Subcutaneous abdominal adipose tissue (tissue), 5 donors: ENCODE results near the gene GBGT1.

ENCODE experiments used
- H3K27ac ChIP-seq: one replicate; pipeline ENCODE4 v1.7.0; 2013; ENCODE audit warnings: low read depth, mild to moderate bottlenecking, inconsistent platforms, low read length, moderate library complexity
- H3K27me3 ChIP-seq, 5 donors: one replicate each; pipeline ENCODE4 v1.7.0; 2013; ENCODE audit warnings: low read length in 5 of 5, inconsistent platforms in 1 of 5; ENCODE audit not compliant: control insufficient read depth in 5 of 5, insufficient read depth in 4 of 5
- H3K36me3 ChIP-seq, 5 donors: one replicate each; pipeline ENCODE4 v1.7.0; 2013; ENCODE audit warnings: low read length in 5 of 5; ENCODE audit not compliant: control insufficient read depth in 5 of 5, insufficient read depth in 5 of 5
- H3K4me1 ChIP-seq, 5 donors: one replicate each; pipeline ENCODE4 v1.7.0; 2013; ENCODE audit warnings: low read length in 5 of 5, mild to moderate bottlenecking in 3 of 5, moderate library complexity in 1 of 5; ENCODE audit not compliant: control insufficient read depth in 5 of 5, insufficient read depth in 5 of 5
- H3K4me3 ChIP-seq, 5 donors: one replicate each; pipeline ENCODE4 v1.7.0; 2013; ENCODE audit warnings: low read length in 5 of 5, low read depth in 1 of 5
- H3K9ac ChIP-seq, 5 donors: one replicate each; pipeline ENCODE4 v1.7.0; 2013; ENCODE audit warnings: low read length in 5 of 5, mild to moderate bottlenecking in 4 of 5, moderate library complexity in 3 of 5
- H3K9me3 ChIP-seq, 5 donors: one replicate each; pipeline ENCODE4 v1.7.0; 2013; ENCODE audit warnings: low read length in 5 of 5; ENCODE audit not compliant: control insufficient read depth in 5 of 5
- donor health status: healthy.
- donor health status: healthy.
- donor health status: healthy.
- donor health status: healthy.
- donor health status: healthy.

GBGT1 gene

GRCh38 chr9:133146746-133147411, 16.8 kb downstream of the GBGT1 start:
- Histone ChIP-seq H3K36me3 (no peaks in the 10 kb centered on the region), H3K4me3 (no peak overlapping the region), H3K27me3 (no peaks in the 10 kb centered on the region), H3K9me3 (no peaks in the 10 kb centered on the region), H3K4me1 (peaks cover 11 to 55% (median 46%) of the 10 kb centered on the region in 5 donors), H3K9ac (no peak overlapping the region), H3K27ac (no peak overlapping the region)

GRCh38 chr9:133144904-133145851, 18.5 kb downstream of the GBGT1 start:
- Histone ChIP-seq H3K9me3 (no peaks in the 10 kb centered on the region), H3K4me3 (peak overlapping the region in 4 of 5 donors; percentile 1 to 68 (median 46)), H3K27ac (peak overlapping the region; percentile 65), H3K9ac (peak overlapping the region in 1 of 5 donors; percentile 65), H3K4me1 (peaks cover 14 to 64% (median 54%) of the 10 kb centered on the region in 5 donors), H3K36me3 (no peaks in the 10 kb centered on the region), H3K27me3 (no peaks in the 10 kb centered on the region)

GRCh38 chr9:133144142-133144903, 19.4 kb downstream of the GBGT1 start:
- Histone ChIP-seq H3K36me3 (no peaks in the 10 kb centered on the region), H3K9me3 (no peaks in the 10 kb centered on the region), H3K27ac (peak overlapping the region; percentile 65), H3K4me1 (peaks cover 14 to 59% (median 50%) of the 10 kb centered on the region in 5 donors), H3K4me3 (peak overlapping the region; percentile 48 to 68 (median 54)), H3K9ac (peak overlapping the region in 3 of 5 donors; percentile 36 to 65 (median 56)), H3K27me3 (no peaks in the 10 kb centered on the region)

- H3K27ac ChIP-seq = peak overlapping the region; percentile 65
- H3K4me1 ChIP-seq = peaks cover 14 to 58% (median 49%) of the 10 kb centered on the region in 5 donors
- peak overlapping the region in 2 of 5 donors; percentile 36 to 56 for H3K9ac ChIP-seq
- no peaks in the 10 kb centered on the region for H3K27me3 ChIP-seq
- H3K4me3 ChIP-seq = peak overlapping the region in 4 of 5 donors; percentile 48 to 68 (median 58)
- no peaks in the 10 kb centered on the region for H3K9me3 ChIP-seq
- H3K36me3 ChIP-seq = no peaks in the 10 kb centered on the region
These were observed 20.0 kb downstream of the GBGT1 start for GRCh38 chr9:133143639-133144141.

GRCh38 chr9:133142684-133143622, 20.8 kb downstream of the GBGT1 start:
- H3K36me3 ChIP-seq = no peaks in the 10 kb centered on the region
- peak overlapping the region; percentile 50 for H3K27ac ChIP-seq
- peaks cover 13 to 55% (median 48%) of the 10 kb centered on the region in 5 donors for H3K4me1 ChIP-seq
- no peak overlapping the region for H3K9ac ChIP-seq
- no peak overlapping the region for H3K4me3 ChIP-seq
- H3K9me3 ChIP-seq = no peaks in the 10 kb centered on the region
- no peaks in the 10 kb centered on the region for H3K27me3 ChIP-seq

- Histone ChIP-seq H3K9me3 (no peaks in the 10 kb centered on the region), H3K4me3 (no peak overlapping the region), H3K27ac (peak overlapping the region; percentile 50), H3K9ac (peak overlapping the region in 1 of 5 donors; percentile 48), H3K4me1 (peaks cover 14 to 55% (median 48%) of the 10 kb centered on the region in 5 donors), H3K27me3 (no peaks in the 10 kb centered on the region), H3K36me3 (no peaks in the 10 kb centered on the region)
These were observed 21.7 kb downstream of the GBGT1 start for GRCh38 chr9:133141833-133142595.

- Histone ChIP-seq H3K9ac (no peak overlapping the region), H3K27me3 (no peaks in the 10 kb centered on the region), H3K9me3 (no peaks in the 10 kb centered on the region)
These were observed 23.1 kb downstream of the GBGT1 start for GRCh38 chr9:133140606-133141005.

GRCh38 chr9:133140174-133140505, 23.6 kb downstream of the GBGT1 start:
- no peak overlapping the region for H3K9ac ChIP-seq
- no peaks in the 10 kb centered on the region for H3K27me3 ChIP-seq
- no peaks in the 10 kb centered on the region for H3K36me3 ChIP-seq
- H3K4me1 ChIP-seq = peaks cover 18 to 68% (median 59%) of the 10 kb centered on the region in 5 donors
- H3K27ac ChIP-seq = no peak overlapping the region
- H3K9me3 ChIP-seq = no peaks in the 10 kb centered on the region
- no peak overlapping the region for H3K4me3 ChIP-seq

More at GRCh38 chr9:133140606-133141005, 23.1 kb downstream of the GBGT1 start:
- Histone ChIP-seq H3K36me3 (no peaks in the 10 kb centered on the region), H3K4me3 (no peak overlapping the region), H3K27ac (no peak overlapping the region), H3K4me1 (peaks cover 15 to 64% (median 54%) of the 10 kb centered on the region in 5 donors)
